Neural cell (in vitro differentiated cells): Measurements from ENCODE around the gene DGKG.

ENCODE experiments used
- EP300 ChIP-seq: fragments of 450-650 bp; conservative IDR thresholded peaks from 2 replicates; pipeline ENCODE4 v1.6.1; 2014; ENCODE audit warnings: antibody characterized with exemption, mild to moderate bottlenecking, moderate library complexity; ENCODE audit not compliant: poor library complexity, severe bottlenecking
- EZH2 ChIP-seq: fragments of 200-600, 300-800 bp; shearing (Covaris generic), sonication (generic); IDR thresholded peaks from 2 replicates; pipeline ENCODE4 v1.6.1; 2014; ENCODE audit warnings: antibody characterized with exemption, low read length, borderline replicate concordance, mild to moderate bottlenecking; ENCODE audit not compliant: insufficient read depth, poor library complexity, severe bottlenecking
- POLR2AphosphoS5 ChIP-seq: IDR thresholded peaks from 2 replicates; pipeline ENCODE4 v1.6.1; 2012
- RAD21 ChIP-seq: fragments of 450-650 bp; conservative IDR thresholded peaks from 2 replicates; pipeline ENCODE4 v1.6.1; 2014; ENCODE audit warnings: antibody characterized with exemption, mild to moderate bottlenecking, moderate library complexity
- TAF1 ChIP-seq: IDR thresholded peaks from 2 replicates; pipeline ENCODE4 v1.6.1; 2012; ENCODE audit warnings: low read depth
- TF ChIP-seq, protein P1 (sequence below): fragments of 450-650 bp; IDR thresholded peaks from 2 replicates; pipeline ENCODE4 v1.5.1; 2014; ENCODE audit warnings: antibody characterized with exemption, mild to moderate bottlenecking, moderate library complexity; ENCODE audit not compliant: poor library complexity, severe bottlenecking
- TF ChIP-seq, protein P2 (sequence below): IDR thresholded peaks from 2 replicates; pipeline ENCODE4 v1.6.1; 2012; ENCODE audit warnings: borderline replicate concordance

DNA sequence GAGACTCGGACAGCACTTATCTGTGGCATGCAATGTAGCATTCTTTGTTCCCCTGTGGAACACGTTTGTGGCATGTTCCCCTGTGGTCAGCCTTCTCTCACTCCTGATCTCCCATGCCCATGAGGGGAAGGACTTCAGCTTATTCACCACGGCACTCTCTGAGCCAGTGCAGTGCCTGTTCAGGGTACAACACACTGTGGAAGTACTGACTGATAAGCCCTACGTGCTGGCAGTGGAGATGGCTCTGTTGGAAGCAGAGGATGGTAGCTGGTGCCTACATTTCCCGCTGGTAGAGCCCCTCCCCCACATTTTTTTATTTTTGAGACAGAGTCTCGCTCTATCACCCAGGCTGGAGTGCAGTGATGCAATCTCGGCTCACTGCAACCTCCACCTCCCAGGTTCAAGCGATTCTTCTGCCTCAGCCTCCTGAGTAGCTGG is 209.7 kb downstream of the DGKG start:
- TF ChIP-seq, protein P1, sequence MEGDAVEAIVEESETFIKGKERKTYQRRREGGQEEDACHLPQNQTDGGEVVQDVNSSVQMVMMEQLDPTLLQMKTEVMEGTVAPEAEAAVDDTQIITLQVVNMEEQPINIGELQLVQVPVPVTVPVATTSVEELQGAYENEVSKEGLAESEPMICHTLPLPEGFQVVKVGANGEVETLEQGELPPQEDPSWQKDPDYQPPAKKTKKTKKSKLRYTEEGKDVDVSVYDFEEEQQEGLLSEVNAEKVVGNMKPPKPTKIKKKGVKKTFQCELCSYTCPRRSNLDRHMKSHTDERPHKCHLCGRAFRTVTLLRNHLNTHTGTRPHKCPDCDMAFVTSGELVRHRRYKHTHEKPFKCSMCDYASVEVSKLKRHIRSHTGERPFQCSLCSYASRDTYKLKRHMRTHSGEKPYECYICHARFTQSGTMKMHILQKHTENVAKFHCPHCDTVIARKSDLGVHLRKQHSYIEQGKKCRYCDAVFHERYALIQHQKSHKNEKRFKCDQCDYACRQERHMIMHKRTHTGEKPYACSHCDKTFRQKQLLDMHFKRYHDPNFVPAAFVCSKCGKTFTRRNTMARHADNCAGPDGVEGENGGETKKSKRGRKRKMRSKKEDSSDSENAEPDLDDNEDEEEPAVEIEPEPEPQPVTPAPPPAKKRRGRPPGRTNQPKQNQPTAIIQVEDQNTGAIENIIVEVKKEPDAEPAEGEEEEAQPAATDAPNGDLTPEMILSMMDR, result no peak
- TF ChIP-seq, protein P2, sequence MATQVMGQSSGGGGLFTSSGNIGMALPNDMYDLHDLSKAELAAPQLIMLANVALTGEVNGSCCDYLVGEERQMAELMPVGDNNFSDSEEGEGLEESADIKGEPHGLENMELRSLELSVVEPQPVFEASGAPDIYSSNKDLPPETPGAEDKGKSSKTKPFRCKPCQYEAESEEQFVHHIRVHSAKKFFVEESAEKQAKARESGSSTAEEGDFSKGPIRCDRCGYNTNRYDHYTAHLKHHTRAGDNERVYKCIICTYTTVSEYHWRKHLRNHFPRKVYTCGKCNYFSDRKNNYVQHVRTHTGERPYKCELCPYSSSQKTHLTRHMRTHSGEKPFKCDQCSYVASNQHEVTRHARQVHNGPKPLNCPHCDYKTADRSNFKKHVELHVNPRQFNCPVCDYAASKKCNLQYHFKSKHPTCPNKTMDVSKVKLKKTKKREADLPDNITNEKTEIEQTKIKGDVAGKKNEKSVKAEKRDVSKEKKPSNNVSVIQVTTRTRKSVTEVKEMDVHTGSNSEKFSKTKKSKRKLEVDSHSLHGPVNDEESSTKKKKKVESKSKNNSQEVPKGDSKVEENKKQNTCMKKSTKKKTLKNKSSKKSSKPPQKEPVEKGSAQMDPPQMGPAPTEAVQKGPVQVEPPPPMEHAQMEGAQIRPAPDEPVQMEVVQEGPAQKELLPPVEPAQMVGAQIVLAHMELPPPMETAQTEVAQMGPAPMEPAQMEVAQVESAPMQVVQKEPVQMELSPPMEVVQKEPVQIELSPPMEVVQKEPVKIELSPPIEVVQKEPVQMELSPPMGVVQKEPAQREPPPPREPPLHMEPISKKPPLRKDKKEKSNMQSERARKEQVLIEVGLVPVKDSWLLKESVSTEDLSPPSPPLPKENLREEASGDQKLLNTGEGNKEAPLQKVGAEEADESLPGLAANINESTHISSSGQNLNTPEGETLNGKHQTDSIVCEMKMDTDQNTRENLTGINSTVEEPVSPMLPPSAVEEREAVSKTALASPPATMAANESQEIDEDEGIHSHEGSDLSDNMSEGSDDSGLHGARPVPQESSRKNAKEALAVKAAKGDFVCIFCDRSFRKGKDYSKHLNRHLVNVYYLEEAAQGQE, result no peak
- TF ChIP-seq EP300, result no peak
- TF ChIP-seq TAF1, result no peak
- TF ChIP-seq EZH2, result no peak
- no peak for TF ChIP-seq POLR2AphosphoS5
- TF ChIP-seq RAD21, result no peak
